CD14-positive monocyte (primary cell): ENCODE measurements around the gene RALA. TPM values are rescaled to one million over a fixed set of nuclear protein-coding genes. Genes with fewer than 3 reads are reported as not detected.

ENCODE experiments used
- DNase-seq, 3 donors: peaks; one replicate each; pipeline ENCODE4 v3.0.0-alpha.2; 2011 to 2022
- H2AFZ ChIP-seq: 2 replicates; pipeline ENCODE4 v1.6.0; 2012; ENCODE audit warnings: mild to moderate bottlenecking, low read depth, low read length, inconsistent platforms; ENCODE audit not compliant: insufficient read depth, poor library complexity, severe bottlenecking
- H3K27ac ChIP-seq, 2 donors: 1 replicate in 1 of 2; 2 replicates in 1 of 2; pipeline ENCODE4 v1.5.1; 2012 to 2013; ENCODE audit warnings: low read length in 2 of 2, control low read depth in 1 of 2, inconsistent platforms in 1 of 2, low read depth in 1 of 2, mild to moderate bottlenecking in 1 of 2
- H3K27me3 ChIP-seq, 2 donors: one replicate each; pipeline versions ENCODE4 v1.6.0 to v1.6.1; 2011 to 2013; ENCODE audit warnings: low read length in 2 of 2; ENCODE audit not compliant: control insufficient read depth in 2 of 2, insufficient read depth in 2 of 2
- H3K36me3 ChIP-seq, 2 donors: replicated peaks in 1 of 2; 1 replicate in 1 of 2; 2 replicates in 1 of 2; pipeline versions ENCODE4 v1.5.1 to v1.6.1; 2012 to 2013; ENCODE audit warnings: low read length in 2 of 2, control low read depth in 1 of 2, inconsistent platforms in 1 of 2, mild to moderate bottlenecking in 1 of 2; ENCODE audit not compliant: insufficient read depth in 2 of 2, control insufficient read depth in 1 of 2
- H3K4me1 ChIP-seq, 2 donors: 1 replicate in 1 of 2; 2 replicates in 1 of 2; pipeline versions ENCODE4 v1.5.1 to v1.6.1; 2012 to 2013; ENCODE audit warnings: low read length in 2 of 2, control low read depth in 1 of 2, inconsistent platforms in 1 of 2, mild to moderate bottlenecking in 1 of 2, moderate library complexity in 1 of 2; ENCODE audit not compliant: insufficient read depth in 2 of 2, control insufficient read depth in 1 of 2
- H3K4me2 ChIP-seq: replicated peaks from 2 replicates; pipeline ENCODE3; 2012; ENCODE audit warnings: low read length, moderate library complexity, mild to moderate bottlenecking; ENCODE audit not compliant: poor library complexity, severe bottlenecking; ENCODE audit errors: extremely low read depth
- H3K4me3 ChIP-seq, 3 experiments: fragments of 200-600 bp in 1 of 3; sonication (generic) in 1 of 3; replicated peaks in 1 of 3; 1 replicate in 2 of 3; 2 replicates in 1 of 3; pipeline ENCODE4 v1.5.1; 2011 to 2013; ENCODE audit warnings: low read length in 3 of 3, mild to moderate bottlenecking in 3 of 3, control low read depth in 2 of 3, low read depth in 2 of 3, inconsistent platforms in 1 of 3, moderate library complexity in 1 of 3
- H3K79me2 ChIP-seq: 2 replicates; pipeline ENCODE4 v1.6.0; 2012; ENCODE audit warnings: mild to moderate bottlenecking, control low read depth, inconsistent platforms, low read length, moderate library complexity; ENCODE audit not compliant: insufficient read depth
- H3K9ac ChIP-seq: 2 replicates; pipeline ENCODE4 v1.6.0; 2017; ENCODE audit warnings: low read length, mild to moderate bottlenecking; ENCODE audit not compliant: insufficient read depth, poor library complexity, severe bottlenecking
- H3K9me3 ChIP-seq, 2 donors: replicated peaks in 1 of 2; 1 replicate in 1 of 2; 2 replicates in 1 of 2; pipeline versions ENCODE4 v1.5.1 to v1.6.1; 2012 to 2013; ENCODE audit warnings: low read length in 2 of 2, control low read depth in 1 of 2; ENCODE audit not compliant: control insufficient read depth in 1 of 2, insufficient read depth in 1 of 2
- H4K20me1 ChIP-seq: 2 replicates; pipeline ENCODE4 v1.6.0; 2012; ENCODE audit warnings: mild to moderate bottlenecking, low read length, control low read depth, moderate library complexity; ENCODE audit not compliant: insufficient read depth
- H3K27ac Mint-ChIP-seq, 7 donors: one replicate each; pipeline ENCODE4 v1.8.0; 2020; ENCODE audit warnings: mild to moderate bottlenecking in 7 of 7, mixed read lengths in 7 of 7, moderate library complexity in 6 of 7, inconsistent platforms in 2 of 7
- H3K27me3 Mint-ChIP-seq, 3 donors: one replicate each; pipeline ENCODE4 v1.8.0; 2021 to 2022; ENCODE audit warnings: low read depth in 3 of 3, mild to moderate bottlenecking in 3 of 3, mixed read lengths in 3 of 3, moderate library complexity in 3 of 3, inconsistent platforms in 1 of 3
- H3K36me3 Mint-ChIP-seq, 2 donors: one replicate each; pipeline ENCODE4 v1.8.0; 2020; ENCODE audit warnings: mixed read lengths in 2 of 2, inconsistent platforms in 1 of 2, mild to moderate bottlenecking in 1 of 2
- H3K4me1 Mint-ChIP-seq: one replicate; pipeline ENCODE4 v1.8.0; 2020; ENCODE audit warnings: mild to moderate bottlenecking, mixed read lengths
- H3K4me3 Mint-ChIP-seq, 2 donors: one replicate each; pipeline ENCODE4 v1.8.0; 2020; ENCODE audit warnings: mild to moderate bottlenecking in 2 of 2, mixed read lengths in 2 of 2, moderate library complexity in 1 of 2
- H3K9me3 Mint-ChIP-seq, 7 donors: one replicate each; pipeline ENCODE4 v1.8.0; 2020 to 2022; ENCODE audit warnings: mixed read lengths in 7 of 7, mild to moderate bottlenecking in 6 of 7, moderate library complexity in 6 of 7, inconsistent platforms in 2 of 7
- CTCF ChIP-seq: fragments of 200-600 bp; IDR thresholded peaks from one replicate; pipeline ENCODE4 v1.8.0; 2022; ENCODE audit warnings: antibody characterized with exemption, mild to moderate bottlenecking
- WGBS: methylation state at CpG from one replicate; pipeline ENCODE4 v1.1.5; 2013; ENCODE audit warnings: missing lambda C conversion rate; ENCODE audit not compliant: insufficient coverage; 5-methylcytosine and 5-hydroxymethylcytosine counted together
- intact Hi-C, 2 donors: fragments of 100-400 bp; cut with micrococcal nuclease; formaldehyde crosslinking; loops; one replicate each; pipeline versions ENCODE4 v1.15.0 to v1.15.1; 2023
- polyA plus RNA-seq, 3 donors: library from polyadenylated mRNA; depleted of rRNA in 1 of 3; unstranded in 2 of 3; stranded (reverse) in 1 of 3; fragments of 300-500 nt in 2 of 3; fragments of >200 nt in 1 of 3; fragmentation: Illumina TruSeq in 2 of 3; gene quantifications; 1 replicate in 2 of 3; 2 replicates in 1 of 3; pipeline ENCODE4 v1.2.3, GENCODE V29; 2012 to 2021

RALA gene
- polyA plus RNA-seq, 3 donors: 5.9 to 32.0 (median 30.8) TPM

DNA sequence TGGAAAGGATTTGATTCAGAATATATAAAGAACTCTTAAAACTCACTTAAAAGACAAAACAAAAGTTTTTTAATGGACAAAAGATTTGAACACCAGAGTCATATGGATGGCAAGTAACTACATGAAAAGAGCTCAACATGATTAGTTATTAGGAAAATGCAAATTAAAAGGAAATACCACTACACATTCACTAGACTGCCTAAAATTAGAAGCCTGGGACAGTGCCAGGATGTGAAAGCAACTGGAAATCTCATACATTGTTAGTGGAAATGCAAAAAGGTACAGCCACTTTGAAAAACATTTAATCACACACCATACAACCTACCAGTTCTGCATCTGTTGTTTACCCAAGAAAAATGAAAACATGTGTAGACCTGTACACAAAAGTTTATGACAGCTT lies 48.8 kb downstream of the RALA start:
- Mint-ChIP-seq H3K4me3 (no peak overlapping the region), H3K36me3 (peaks cover 6 to 11% of the 10 kb centered on the region in 2 donors), H3K27me3 (no peaks in the 10 kb centered on the region), H3K4me1 (peaks cover 11% of the 10 kb centered on the region), H3K27ac (no peak overlapping the region), H3K9me3 (peaks cover 0 to 5% (median 0%) of the 10 kb centered on the region in 7 donors)
- Histone ChIP-seq H3K27ac (no peak overlapping the region), H3K9me3 (peaks cover 0 to 3% of the 10 kb centered on the region in 2 donors), H3K4me1 (no peaks in the 10 kb centered on the region), H3K4me2 (no peak overlapping the region), H3K79me2 (peaks cover 25% of the 10 kb centered on the region), H3K9ac (no peak overlapping the region), H3K4me3 (no peak overlapping the region), H2AFZ (no peak overlapping the region), H4K20me1 (peaks cover 14% of the 10 kb centered on the region), H3K36me3 (no peaks in the 10 kb centered on the region), H3K27me3 (no peaks in the 10 kb centered on the region)
- no peak for DNase-seq
- no peak for TF ChIP-seq CTCF
- intact Hi-C loops: no loop called here

DNA sequence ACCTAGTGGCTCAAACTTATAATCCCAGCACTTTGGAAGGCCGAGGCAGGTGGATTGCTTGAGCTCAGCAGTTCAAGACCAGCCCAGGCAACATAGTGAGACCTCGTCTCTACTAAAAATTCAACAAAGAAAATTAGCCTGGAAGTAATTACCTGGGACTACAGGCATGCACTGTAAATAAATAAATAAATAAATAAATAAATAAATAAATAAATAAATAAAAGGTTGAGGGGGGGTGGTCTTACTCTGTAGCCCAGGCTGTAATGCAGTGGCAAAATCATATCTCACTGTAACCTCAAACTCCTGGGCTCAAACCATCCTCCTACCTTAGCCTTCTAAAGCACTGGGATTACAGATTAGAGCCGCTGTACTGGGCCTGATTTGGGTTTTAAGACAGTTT lies 50.5 kb downstream of the RALA start:
- H3K79me2 ChIP-seq: peaks cover 29% of the 10 kb centered on the region
- no peak for DNase-seq
- peaks cover 0 to 5% (median 0%) of the 10 kb centered on the region in 7 donors for H3K9me3 Mint-ChIP-seq
- TF ChIP-seq CTCF: no peak
- H3K27me3 ChIP-seq: no peaks in the 10 kb centered on the region
- WGBS: 100% methylated on average over 1 of the region's 3 CpGs
- peaks cover 8% of the 10 kb centered on the region for H3K4me1 Mint-ChIP-seq
- no peak overlapping the region for H3K9ac ChIP-seq
- intact Hi-C loops: no loop called here
- peaks cover 0 to 2% of the 10 kb centered on the region in 2 donors for H3K4me1 ChIP-seq
- no peak overlapping the region for H3K4me3 ChIP-seq
- no peak overlapping the region for H3K27ac Mint-ChIP-seq
- H3K9me3 ChIP-seq: peaks cover 0 to 3% of the 10 kb centered on the region in 2 donors
- H3K27me3 Mint-ChIP-seq: no peaks in the 10 kb centered on the region
- H3K4me3 Mint-ChIP-seq: no peak overlapping the region
- H3K27ac ChIP-seq: no peak overlapping the region
- H3K36me3 Mint-ChIP-seq: peaks cover 6% of the 10 kb centered on the region in 2 donors
- H2AFZ ChIP-seq: no peak overlapping the region
- H4K20me1 ChIP-seq: peaks cover 20% of the 10 kb centered on the region
- H3K36me3 ChIP-seq: no peaks in the 10 kb centered on the region
- no peak overlapping the region for H3K4me2 ChIP-seq
